Activated naive CD8-positive, alpha-beta T cell treated with anti-CD3 and anti-CD28 coated beads for 36 hours (primary cell): ENCODE measurements around the gene FBLN2. TPM values are rescaled to one million over a fixed set of nuclear protein-coding genes. Genes with fewer than 3 reads are reported as not detected.

Source experiments
- DNase-seq: peaks from one replicate; pipeline ENCODE4 v3.0.0; 2021
- H3K27ac Mint-ChIP-seq: one replicate; pipeline ENCODE4 v1.8.0; 2022; ENCODE audit warnings: mild to moderate bottlenecking, moderate library complexity, mixed read lengths
- H3K27me3 Mint-ChIP-seq: one replicate; pipeline ENCODE4 v1.8.0; 2022; ENCODE audit warnings: mild to moderate bottlenecking, mixed read lengths
- H3K36me3 Mint-ChIP-seq: one replicate; pipeline ENCODE4 v1.8.0; 2021; ENCODE audit warnings: mild to moderate bottlenecking, mixed read lengths
- H3K4me1 Mint-ChIP-seq: one replicate; pipeline ENCODE4 v1.8.0; 2021; ENCODE audit warnings: mixed read lengths
- H3K4me3 Mint-ChIP-seq: one replicate; pipeline ENCODE4 v1.8.0; 2022; ENCODE audit warnings: mild to moderate bottlenecking, moderate library complexity, mixed read lengths
- H3K9me3 Mint-ChIP-seq: one replicate; pipeline ENCODE4 v1.8.0; 2022; ENCODE audit warnings: mixed read lengths
- total RNA-seq, 2 experiments: library from RNA; stranded (reverse); gene quantifications; one replicate each; pipeline ENCODE4 v1.2.3, GENCODE V29; 2021

The FBLN2 gene
- total RNA-seq, 2 experiments from 2014 or later, result 1.9 to 3.1 TPM

- peaks cover 8% of the 10 kb centered on the region for H3K4me1 Mint-ChIP-seq
- H3K9me3 Mint-ChIP-seq, result no peaks in the 10 kb centered on the region
- no peak for DNase-seq
- no peaks in the 10 kb centered on the region for H3K27me3 Mint-ChIP-seq
- no peaks in the 10 kb centered on the region for H3K36me3 Mint-ChIP-seq
- no peak overlapping the region for H3K27ac Mint-ChIP-seq
- H3K4me3 Mint-ChIP-seq, result no peak overlapping the region
Measured at GRCh38 chr3:13582366-13583250, 33.7 kb downstream of the FBLN2 start.

GRCh38 chr3:13583251-13584180 lies 34.6 kb downstream of the FBLN2 start:
- Mint-ChIP-seq H3K27me3 (no peaks in the 10 kb centered on the region), H3K4me3 (no peak overlapping the region), H3K36me3 (no peaks in the 10 kb centered on the region), H3K4me1 (peaks cover 5% of the 10 kb centered on the region), H3K27ac (no peak overlapping the region), H3K9me3 (no peaks in the 10 kb centered on the region)
- DNase-seq, result no peak

- Mint-ChIP-seq H3K4me1 (peaks cover 5% of the 10 kb centered on the region), H3K27ac (no peak overlapping the region), H3K4me3 (no peak overlapping the region), H3K9me3 (no peaks in the 10 kb centered on the region), H3K36me3 (no peaks in the 10 kb centered on the region), H3K27me3 (no peaks in the 10 kb centered on the region)
- no peak for DNase-seq
Measured at GRCh38 chr3:13584427-13584891, 35.5 kb downstream of the FBLN2 start.

- Mint-ChIP-seq H3K36me3 (no peaks in the 10 kb centered on the region), H3K4me3 (no peak overlapping the region), H3K9me3 (no peaks in the 10 kb centered on the region), H3K27me3 (no peaks in the 10 kb centered on the region), H3K4me1 (peaks cover 5% of the 10 kb centered on the region), H3K27ac (no peak overlapping the region)
- DNase-seq, result no peak
Measured at GRCh38 chr3:13584901-13585300, 36.0 kb downstream of the FBLN2 start.

GRCh38 chr3:13587442-13587841 lies 38.5 kb downstream of the FBLN2 start:
- Mint-ChIP-seq H3K36me3 (no peaks in the 10 kb centered on the region), H3K27ac (no peak overlapping the region), H3K9me3 (no peaks in the 10 kb centered on the region), H3K27me3 (no peaks in the 10 kb centered on the region), H3K4me3 (no peak overlapping the region), H3K4me1 (no peaks in the 10 kb centered on the region)
- DNase-seq, result no peak

- no peak overlapping the region for H3K4me3 Mint-ChIP-seq
- H3K36me3 Mint-ChIP-seq, result no peaks in the 10 kb centered on the region
- no peak overlapping the region for H3K27ac Mint-ChIP-seq
- DNase-seq, result no peak
- no peaks in the 10 kb centered on the region for H3K27me3 Mint-ChIP-seq
- H3K9me3 Mint-ChIP-seq, result no peaks in the 10 kb centered on the region
- no peaks in the 10 kb centered on the region for H3K4me1 Mint-ChIP-seq
Measured at GRCh38 chr3:13588221-13588701, 39.3 kb downstream of the FBLN2 start.

- Mint-ChIP-seq H3K27ac (no peak overlapping the region), H3K9me3 (no peaks in the 10 kb centered on the region), H3K27me3 (no peaks in the 10 kb centered on the region), H3K36me3 (no peaks in the 10 kb centered on the region), H3K4me3 (no peak overlapping the region), H3K4me1 (no peaks in the 10 kb centered on the region)
- no peak for DNase-seq
Measured at GRCh38 chr3:13588993-13589392, 40.1 kb downstream of the FBLN2 start.

- no peak for DNase-seq
- no peak overlapping the region for H3K4me3 Mint-ChIP-seq
- H3K27ac Mint-ChIP-seq, result no peak overlapping the region
- no peaks in the 10 kb centered on the region for H3K9me3 Mint-ChIP-seq
- no peaks in the 10 kb centered on the region for H3K4me1 Mint-ChIP-seq
- no peaks in the 10 kb centered on the region for H3K27me3 Mint-ChIP-seq
- no peaks in the 10 kb centered on the region for H3K36me3 Mint-ChIP-seq
Measured at GRCh38 chr3:13590841-13591520, 42.1 kb downstream of the FBLN2 start.

- Mint-ChIP-seq H3K27ac (no peak overlapping the region), H3K27me3 (no peaks in the 10 kb centered on the region)
- no peak for DNase-seq
Measured at GRCh38 chr3:13593615-13594014, 44.7 kb downstream of the FBLN2 start.

GRCh38 chr3:13594146-13594545 lies 45.2 kb downstream of the FBLN2 start:
- no peaks in the 10 kb centered on the region for H3K27me3 Mint-ChIP-seq
- no peak for DNase-seq
- no peaks in the 10 kb centered on the region for H3K36me3 Mint-ChIP-seq
- no peak overlapping the region for H3K27ac Mint-ChIP-seq
- H3K4me3 Mint-ChIP-seq, result no peak overlapping the region
- H3K4me1 Mint-ChIP-seq, result no peaks in the 10 kb centered on the region
- H3K9me3 Mint-ChIP-seq, result no peaks in the 10 kb centered on the region

More at GRCh38 chr3:13593615-13594014, 44.7 kb downstream of the FBLN2 start:
- Mint-ChIP-seq H3K36me3 (no peaks in the 10 kb centered on the region), H3K4me3 (no peak overlapping the region), H3K4me1 (no peaks in the 10 kb centered on the region), H3K9me3 (no peaks in the 10 kb centered on the region)

GRCh38 chr3:13594991-13595421 lies 46.1 kb downstream of the FBLN2 start:
- no peak for DNase-seq
- no peak overlapping the region for H3K4me3 Mint-ChIP-seq
- no peaks in the 10 kb centered on the region for H3K4me1 Mint-ChIP-seq
- no peaks in the 10 kb centered on the region for H3K9me3 Mint-ChIP-seq
- H3K36me3 Mint-ChIP-seq, result no peaks in the 10 kb centered on the region
- H3K27ac Mint-ChIP-seq, result no peak overlapping the region
- no peaks in the 10 kb centered on the region for H3K27me3 Mint-ChIP-seq

- H3K9me3 Mint-ChIP-seq, result no peaks in the 10 kb centered on the region
- no peaks in the 10 kb centered on the region for H3K36me3 Mint-ChIP-seq
- no peaks in the 10 kb centered on the region for H3K27me3 Mint-ChIP-seq
- H3K27ac Mint-ChIP-seq, result no peak overlapping the region
- H3K4me1 Mint-ChIP-seq, result no peaks in the 10 kb centered on the region
- no peak overlapping the region for H3K4me3 Mint-ChIP-seq
- DNase-seq, result no peak
Measured at GRCh38 chr3:13595485-13595884, 46.6 kb downstream of the FBLN2 start.

GRCh38 chr3:13596426-13597205 lies 47.7 kb downstream of the FBLN2 start:
- no peaks in the 10 kb centered on the region for H3K36me3 Mint-ChIP-seq

GRCh38 chr3:13597661-13598060 lies 48.7 kb downstream of the FBLN2 start:
- Mint-ChIP-seq H3K4me3 (no peak overlapping the region), H3K27me3 (no peaks in the 10 kb centered on the region), H3K36me3 (peaks cover 1% of the 10 kb centered on the region), H3K27ac (no peak overlapping the region), H3K4me1 (no peaks in the 10 kb centered on the region), H3K9me3 (no peaks in the 10 kb centered on the region)
- no peak for DNase-seq

More at GRCh38 chr3:13596426-13597205, 47.7 kb downstream of the FBLN2 start:
- Mint-ChIP-seq H3K9me3 (no peaks in the 10 kb centered on the region), H3K4me3 (no peak overlapping the region), H3K27ac (no peak overlapping the region), H3K27me3 (no peaks in the 10 kb centered on the region), H3K4me1 (no peaks in the 10 kb centered on the region)
- no peak for DNase-seq
